ENCODE measurements around the gene OTOGL. TPM values are rescaled to one million over a fixed set of nuclear protein-coding genes. Genes with fewer than 3 reads are reported as not detected.

OTOGL gene
- 0.82 TPM for total RNA-seq

DNA sequence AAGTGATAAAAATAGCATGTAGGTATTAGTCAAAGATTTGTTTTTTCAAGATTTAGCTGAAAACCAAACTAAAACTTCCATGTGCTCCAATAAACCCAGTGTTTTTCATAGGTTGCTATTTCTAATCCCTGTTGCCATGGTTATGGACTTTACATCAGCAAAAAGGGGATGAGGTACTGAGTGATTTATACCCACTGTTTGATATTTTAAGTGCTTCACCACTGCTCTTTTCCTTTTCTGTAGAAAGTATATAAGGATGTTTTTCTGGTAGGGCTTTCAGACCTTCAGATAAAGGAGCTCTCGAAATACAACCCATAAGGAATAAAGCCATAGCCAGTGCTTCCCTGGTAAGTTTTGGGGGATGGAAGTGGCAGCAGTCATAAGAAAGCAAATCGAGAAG, at the start of gene OTOGL:
Gene OTOGL, plus strand, starts transcription at position 279 of the 400 bp plus-strand sequence. CDS start 109,895 bp downstream, outside the sequence.

Small RNA genes lying within 50 kb of the gene (small RNA-seq; reads per million reads assigned to genes)
- gene RN7SKP261 (ENCODE audit: low replicate concordance) (not detected), gene RNU7-106P (ENCODE audit: low replicate concordance) (not detected)

Other genes starting within 250 kb of the OTOGL start
- gene PPP1R12A, start 164.4 kb upstream of the OTOGL start, total RNA-seq: 114 TPM